ENCODE data around the gene SH3BGRL.

The SH3BGRL gene

DNA sequence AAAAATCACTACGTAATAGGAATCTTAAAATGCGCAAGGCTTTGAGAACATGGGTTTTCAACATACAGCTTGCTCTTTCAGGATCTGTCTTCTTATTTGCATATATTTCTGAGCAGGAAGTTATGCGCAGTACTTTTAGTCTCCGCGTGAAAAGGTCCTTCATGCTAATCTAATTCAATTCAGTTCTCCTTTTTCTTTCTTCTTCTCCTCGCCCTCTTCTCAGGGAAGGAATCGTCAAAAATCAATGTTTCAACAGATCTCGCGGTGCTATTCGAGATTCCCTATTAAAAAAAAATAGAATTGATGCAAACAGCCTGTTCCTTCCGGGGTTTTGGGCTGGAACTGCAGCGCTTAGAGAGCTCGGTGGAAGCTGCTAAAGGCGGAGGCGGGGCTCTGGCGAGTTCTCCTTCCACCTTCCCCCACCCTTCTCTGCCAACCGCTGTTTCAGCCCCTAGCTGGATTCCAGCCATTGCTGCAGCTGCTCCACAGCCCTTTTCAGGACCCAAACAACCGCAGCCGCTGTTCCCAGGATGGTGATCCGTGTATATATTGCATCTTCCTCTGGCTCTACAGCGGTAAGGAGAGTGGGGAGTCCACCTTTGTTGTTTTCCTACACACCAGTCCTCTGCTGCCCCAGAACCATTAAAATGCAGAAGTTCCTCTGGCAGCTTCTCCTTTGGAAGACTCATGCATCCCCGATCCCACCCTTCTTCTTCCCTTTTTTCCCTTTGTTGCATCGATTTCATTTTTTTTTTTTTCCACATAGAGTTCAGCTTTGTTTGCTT lies at the start of gene SH3BGRL, which contains the start of gene HMGN5:
TSS of gene SH3BGRL (plus strand) at position 432 of the 785 bp plus-strand sequence. CDS start at position 531, 99 bp downstream.
TSS of gene HMGN5 (minus strand) at position 243 of the 785 bp plus-strand sequence. CDS start 80,364 bp downstream, outside the sequence.
- DNase-seq (ENCODE audit: low read depth, low spot score) = peak; percentile 57

GRCh38 chrX:81168391-81168790 lies 33.5 kb upstream of the SH3BGRL start:
- no peak for DNase-seq (ENCODE audit: low read depth, low spot score)

- no peak for DNase-seq (ENCODE audit: low read depth, low spot score)
Observed at GRCh38 chrX:81174286-81174685, 27.6 kb upstream of the SH3BGRL start.

- DNase-seq (ENCODE audit: low read depth, low spot score) = no peak
Observed at GRCh38 chrX:81195259-81195658, 6.6 kb upstream of the SH3BGRL start.

- no peak for DNase-seq (ENCODE audit: low read depth, low spot score)
Observed at GRCh38 chrX:81195712-81196111, 6.2 kb upstream of the SH3BGRL start.

DNA sequence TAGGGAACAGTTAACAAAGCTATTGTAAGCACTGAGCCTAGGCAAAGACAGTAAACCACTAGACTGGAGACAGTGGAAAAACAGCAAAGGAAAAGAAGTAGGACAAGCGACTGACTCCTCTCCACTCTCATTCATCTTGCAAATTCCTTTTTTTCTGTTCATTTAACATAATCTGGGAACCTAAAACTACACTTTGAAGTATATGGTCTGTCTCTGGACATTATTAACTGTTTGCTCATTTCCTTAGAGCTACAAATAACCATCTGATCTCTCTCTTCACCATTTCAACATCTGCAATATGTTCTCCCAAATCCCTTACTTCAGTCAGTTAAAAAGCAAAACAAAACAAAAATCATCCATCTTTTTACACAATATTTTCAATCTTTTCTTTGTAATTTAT lies 831 bp upstream of the SH3BGRL start:
- DNase-seq (ENCODE audit: low read depth, low spot score) = no peak

DNA sequence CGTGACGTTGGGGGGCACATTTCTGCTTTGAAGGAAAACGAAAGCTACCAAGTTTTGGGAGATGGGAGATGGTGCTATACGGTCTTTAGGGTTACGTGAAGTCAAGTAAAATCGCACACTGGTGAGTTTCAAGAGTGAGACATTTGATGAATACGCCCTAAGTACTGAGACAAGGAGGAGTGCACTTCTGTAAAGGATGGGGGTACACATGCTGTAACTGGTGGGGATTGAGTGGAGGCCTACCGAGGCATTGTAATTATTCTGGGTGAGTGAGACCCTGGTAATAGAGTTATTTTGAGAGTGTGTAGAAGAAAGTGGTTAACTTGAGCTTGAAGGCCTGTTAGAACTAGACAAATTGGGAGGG lies 536 bp downstream of the SH3BGRL start:
- no peak for DNase-seq (ENCODE audit: low read depth, low spot score)

- no peak for DNase-seq (ENCODE audit: low read depth, low spot score)
Observed at GRCh38 chrX:81202943-81203342, 1.0 kb downstream of the SH3BGRL start.

GRCh38 chrX:81205551-81205950 lies 3.6 kb downstream of the SH3BGRL start:
- no peak for DNase-seq (ENCODE audit: low read depth, low spot score)

GRCh38 chrX:81206476-81206875 lies 4.6 kb downstream of the SH3BGRL start:
- DNase-seq (ENCODE audit: low read depth, low spot score) = no peak

DNA sequence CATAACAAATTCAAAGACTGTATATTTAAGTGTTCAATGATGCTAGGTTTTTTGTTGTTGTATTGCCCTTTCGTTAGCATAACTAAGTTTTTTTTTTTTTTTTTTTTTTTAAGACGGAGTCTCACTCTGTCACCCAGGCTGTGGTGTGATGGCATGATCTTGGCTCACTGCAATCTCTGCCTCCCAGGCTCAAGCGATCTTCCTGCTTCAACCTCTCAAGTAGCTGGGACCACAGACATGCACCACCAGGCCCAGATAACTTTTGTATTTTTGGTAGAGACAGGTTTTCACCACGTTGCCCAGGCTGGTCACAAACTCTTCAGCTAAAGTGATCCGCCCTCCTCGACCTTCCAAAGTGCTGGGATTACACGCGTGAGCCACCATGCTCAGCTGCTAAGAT lies 7.0 kb downstream of the SH3BGRL start:
- DNase-seq (ENCODE audit: low read depth, low spot score) = no peak

DNA sequence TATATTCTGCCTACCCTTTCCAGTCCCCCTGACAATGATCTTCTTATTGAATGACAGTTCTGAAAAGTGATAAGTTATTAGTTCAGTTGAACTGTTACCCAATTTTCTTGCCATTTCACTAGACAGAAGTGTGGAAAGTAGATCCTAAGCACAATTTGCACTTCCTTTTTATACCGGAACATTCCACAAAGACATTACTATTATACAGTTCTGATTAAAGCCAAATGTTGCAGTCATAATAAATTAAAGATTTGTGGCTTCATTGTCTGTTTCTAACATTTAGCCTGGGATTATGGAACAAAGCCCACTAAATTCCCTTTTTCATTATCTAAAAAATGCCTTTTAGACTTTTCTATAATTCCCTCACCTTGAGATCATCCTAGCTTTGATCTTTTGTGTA lies 13.8 kb downstream of the SH3BGRL start:
- DNase-seq (ENCODE audit: low read depth, low spot score) = no peak

DNA sequence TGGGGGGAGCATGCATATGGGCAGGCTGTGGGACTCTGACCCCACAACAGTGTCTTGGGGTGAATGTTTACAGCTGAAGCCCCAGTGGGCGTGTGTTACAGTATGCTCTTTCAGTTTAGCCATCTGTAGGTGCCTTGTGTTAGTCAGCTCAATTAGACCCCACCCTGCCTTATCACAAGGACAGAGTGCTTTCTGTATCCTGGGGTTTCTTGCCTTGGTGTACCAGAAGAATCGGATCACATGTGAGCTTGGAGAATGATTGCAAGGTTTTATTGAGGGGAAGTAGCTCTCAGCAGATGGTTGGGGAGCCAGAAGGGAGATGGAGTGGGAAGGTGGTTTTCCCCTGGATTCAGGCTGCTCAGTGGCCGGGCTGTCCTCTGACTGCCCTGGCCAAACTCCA lies 27.3 kb downstream of the SH3BGRL start:
- no peak for DNase-seq (ENCODE audit: low read depth, low spot score)

GRCh38 chrX:81229901-81230300 lies 28.0 kb downstream of the SH3BGRL start:
- no peak for DNase-seq (ENCODE audit: low read depth, low spot score)

- DNase-seq (ENCODE audit: low read depth, low spot score) = no peak
Observed at GRCh38 chrX:81231476-81231875, 29.6 kb downstream of the SH3BGRL start.

DNA sequence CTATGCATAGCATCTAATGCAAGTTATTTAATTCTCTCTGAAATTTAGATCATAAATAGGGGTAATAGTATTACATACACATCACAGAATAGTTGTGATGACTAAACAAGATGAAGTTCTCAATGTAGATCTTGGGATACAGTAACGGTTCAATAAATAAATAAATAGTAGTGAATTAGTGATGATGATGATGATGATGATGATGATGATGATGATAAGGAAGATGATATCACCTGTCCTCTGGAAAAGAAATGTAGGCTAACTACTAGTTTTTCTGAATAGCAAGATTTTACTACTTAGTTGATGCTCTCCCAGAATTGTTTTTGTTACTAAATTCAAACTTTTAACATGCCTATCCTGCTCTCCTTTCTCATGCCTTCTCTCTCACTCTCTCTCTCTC lies 30.3 kb downstream of the SH3BGRL start:
- no peak for DNase-seq (ENCODE audit: low read depth, low spot score)

- no peak for DNase-seq (ENCODE audit: low read depth, low spot score)
Observed at GRCh38 chrX:81237516-81237915, 35.6 kb downstream of the SH3BGRL start.

DNA sequence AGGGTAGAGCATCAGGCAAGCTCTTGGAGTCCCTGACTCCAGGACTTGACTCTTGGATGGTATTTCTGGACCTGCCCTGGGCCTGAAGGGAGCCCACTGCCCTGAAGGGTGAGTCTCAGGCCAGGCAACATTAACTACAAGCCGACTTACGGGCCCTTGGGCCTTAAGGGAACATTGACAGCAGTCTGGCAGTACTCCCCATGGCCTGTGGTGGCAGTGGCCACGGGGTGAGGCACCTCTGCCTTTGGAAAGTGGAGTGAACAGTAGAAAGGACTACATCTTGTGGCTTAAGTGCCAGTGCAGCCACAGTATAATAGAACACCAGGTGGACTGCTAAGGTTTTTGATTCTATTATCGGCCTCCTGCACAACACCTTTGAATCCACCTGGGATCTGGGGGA lies 36.3 kb downstream of the SH3BGRL start:
- no peak for DNase-seq (ENCODE audit: low read depth, low spot score)

- no peak for DNase-seq (ENCODE audit: low read depth, low spot score)
Observed at GRCh38 chrX:81240701-81241331, 38.9 kb downstream of the SH3BGRL start.

DNA sequence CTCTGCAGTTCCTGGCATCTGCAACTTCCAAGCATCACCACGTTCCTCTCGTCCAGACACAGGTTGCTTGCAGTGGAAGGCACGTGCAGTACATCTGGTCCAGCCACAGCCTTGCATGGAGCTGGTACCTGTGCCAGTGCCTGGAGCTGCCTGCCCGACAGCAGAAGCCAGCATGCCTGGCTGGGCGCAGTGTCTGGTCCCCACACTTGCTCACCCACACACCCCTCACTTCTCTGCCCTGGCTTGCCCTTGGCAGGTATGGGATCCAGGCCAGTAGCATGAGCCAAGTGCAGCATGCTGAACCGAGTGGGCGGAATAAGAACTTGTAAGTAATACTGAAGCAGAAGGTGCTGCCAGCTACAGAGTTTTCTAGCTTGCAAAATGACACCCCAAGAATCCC lies 39.9 kb downstream of the SH3BGRL start:
- DNase-seq (ENCODE audit: low read depth, low spot score) = no peak

DNA sequence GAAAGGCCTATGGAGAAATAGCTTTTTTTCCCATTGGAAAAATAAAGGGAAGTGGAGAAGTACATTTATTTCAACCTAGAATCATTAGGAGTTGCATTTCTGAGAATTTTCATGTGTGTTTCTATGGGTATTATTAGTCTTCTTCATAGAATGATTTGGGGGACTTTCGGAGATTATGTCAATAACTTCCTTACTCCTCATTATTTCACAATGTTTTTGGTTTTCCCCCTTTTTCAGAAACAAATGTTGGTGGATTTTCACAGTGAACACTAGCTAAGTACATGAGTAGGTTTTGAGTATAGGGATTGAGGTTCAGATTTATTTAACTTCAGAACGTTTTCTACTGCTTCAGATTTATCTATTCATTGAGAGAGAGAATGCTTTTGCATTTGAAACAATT lies 54.0 kb downstream of the SH3BGRL start:
- no peak for DNase-seq (ENCODE audit: low read depth, low spot score)

DNA sequence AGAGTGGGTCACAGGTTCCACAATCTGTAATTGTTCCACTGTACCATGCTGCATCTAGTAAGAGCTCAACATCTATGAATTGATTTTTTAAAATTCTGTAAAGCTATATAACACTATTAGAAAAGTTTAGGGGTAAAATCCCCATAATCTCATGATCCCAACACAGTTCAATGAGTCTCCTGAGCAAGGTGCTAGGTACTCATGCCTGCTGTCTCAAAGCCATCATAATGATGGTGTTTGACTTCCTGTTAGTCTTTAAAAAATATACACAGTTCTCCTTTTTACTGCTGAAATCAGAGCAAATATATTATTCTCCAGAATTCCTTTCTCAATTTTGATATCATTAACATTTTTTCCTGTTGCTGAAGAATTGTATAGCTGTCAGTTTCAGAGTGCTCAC lies 55.9 kb downstream of the SH3BGRL start:
- DNase-seq (ENCODE audit: low read depth, low spot score) = no peak

DNA sequence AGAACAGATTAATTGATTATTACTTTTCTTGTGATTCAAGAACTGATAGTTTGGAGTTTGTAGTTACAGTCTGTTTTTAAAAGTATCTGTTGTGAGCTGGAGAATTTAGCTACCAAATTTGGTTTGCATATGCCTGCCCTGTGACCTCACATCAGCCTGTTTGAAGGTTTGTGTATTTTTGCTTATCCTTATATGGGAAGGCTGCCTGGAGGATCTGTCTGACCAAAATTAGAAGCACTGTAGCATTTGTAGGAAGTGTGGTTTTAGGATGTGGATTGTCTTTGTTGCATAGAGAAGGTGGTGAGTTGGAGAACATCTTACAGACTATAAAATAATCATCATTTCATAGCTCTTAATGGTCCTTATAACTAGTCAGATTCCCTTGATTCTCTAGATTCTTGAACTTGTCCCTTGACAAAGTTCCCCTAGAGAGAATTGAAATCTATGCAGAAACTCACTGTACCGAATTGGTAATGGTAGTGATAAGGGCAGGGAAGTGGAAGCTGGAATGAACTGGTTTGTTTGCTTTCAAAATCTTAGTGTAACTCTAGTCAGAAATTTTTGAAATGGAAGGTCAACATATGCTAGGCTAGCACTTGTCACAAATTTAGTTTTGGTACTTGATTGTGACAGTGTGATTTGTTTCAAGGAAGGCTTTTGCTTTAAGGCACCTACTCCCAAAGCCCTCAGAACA lies 57.3 kb downstream of the SH3BGRL start:
- DNase-seq (ENCODE audit: low read depth, low spot score) = no peak

Data from brain pericyte (primary cell).